ENCODE data around the gene COL6A1.

The COL6A1 gene

DNA sequence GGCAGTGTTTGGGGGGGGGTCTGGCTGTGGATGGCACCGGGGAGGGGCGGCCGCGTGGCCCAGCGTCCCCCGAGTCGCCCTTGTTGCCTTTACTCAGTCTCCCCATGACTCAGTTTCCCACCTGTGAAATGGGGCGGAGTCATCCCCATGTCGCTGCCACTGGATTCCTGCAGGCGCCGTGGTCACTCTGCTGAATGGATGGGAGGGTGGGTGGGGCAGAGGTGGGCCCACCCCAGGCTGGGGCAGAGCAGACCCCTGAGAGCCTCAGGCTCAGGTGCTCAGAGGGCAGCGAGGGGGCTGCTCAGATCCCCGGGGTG is 2.0 kb downstream of the COL6A1 start:
- DNase-seq (ENCODE audit: low spot score): no peak

- DNase-seq (ENCODE audit: low spot score): peak; percentile 48
Observed at GRCh38 chr21:45983981-45984551, 2.5 kb downstream of the COL6A1 start.

GRCh38 chr21:45984584-45985095 is 3.1 kb downstream of the COL6A1 start:
- DNase-seq (ENCODE audit: low spot score): no peak

GRCh38 chr21:45985471-45986315 is 4.1 kb downstream of the COL6A1 start:
- DNase-seq (ENCODE audit: low spot score): no peak

- no peak for DNase-seq (ENCODE audit: low spot score)
Observed at GRCh38 chr21:45986316-45987051, 4.9 kb downstream of the COL6A1 start.

- DNase-seq (ENCODE audit: low spot score): no peak
Observed at GRCh38 chr21:45987121-45987711, 5.6 kb downstream of the COL6A1 start.

DNA sequence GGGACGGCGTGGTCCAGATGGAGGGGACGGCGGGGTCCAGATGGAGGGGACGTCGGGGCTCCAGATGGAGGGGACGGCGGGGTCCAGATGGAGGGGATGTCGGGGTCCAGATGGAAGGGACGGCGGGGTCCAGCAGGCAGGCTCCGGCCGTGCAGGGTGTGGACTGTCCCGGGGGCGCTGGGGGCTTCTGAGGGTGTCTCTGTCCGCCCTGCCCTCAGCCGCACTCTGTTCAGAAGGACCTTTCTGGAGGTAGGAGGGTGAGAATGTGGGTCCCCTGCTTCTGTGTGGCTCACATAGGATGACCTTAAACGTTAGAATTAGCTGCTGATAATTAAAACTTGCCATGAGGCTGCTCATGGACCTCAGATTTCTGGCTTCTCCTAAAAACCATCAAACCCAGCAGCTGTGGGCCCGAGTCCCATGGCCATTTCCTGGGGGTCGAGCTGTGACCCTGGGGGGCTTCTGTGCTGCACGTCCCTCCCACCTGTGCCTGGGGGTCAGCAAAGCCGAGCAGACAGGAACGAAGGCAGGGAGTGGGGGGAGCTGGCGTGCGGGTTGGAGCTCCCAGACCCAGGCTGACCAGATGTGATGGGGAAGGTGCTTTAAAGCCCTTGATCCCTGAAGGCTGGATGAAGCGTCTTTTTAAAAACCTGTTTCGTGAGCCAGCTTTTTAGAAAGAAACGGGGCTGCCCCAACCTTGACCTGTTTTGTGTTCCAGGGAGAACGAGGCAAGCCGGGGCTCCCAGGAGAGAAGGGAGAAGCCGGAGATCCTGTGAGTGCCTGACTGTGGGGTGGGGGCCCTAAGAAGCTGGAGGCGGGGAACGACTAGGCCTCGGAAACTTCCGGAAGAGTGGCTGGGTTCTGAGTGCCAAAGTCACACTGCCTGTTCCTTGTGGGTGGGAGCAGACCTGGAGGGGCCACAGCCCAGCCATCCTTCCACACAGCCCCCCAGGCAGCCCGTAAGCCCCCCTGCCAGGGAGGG is 7.1 kb downstream of the COL6A1 start:
- no peak for DNase-seq (ENCODE audit: low spot score)

DNA sequence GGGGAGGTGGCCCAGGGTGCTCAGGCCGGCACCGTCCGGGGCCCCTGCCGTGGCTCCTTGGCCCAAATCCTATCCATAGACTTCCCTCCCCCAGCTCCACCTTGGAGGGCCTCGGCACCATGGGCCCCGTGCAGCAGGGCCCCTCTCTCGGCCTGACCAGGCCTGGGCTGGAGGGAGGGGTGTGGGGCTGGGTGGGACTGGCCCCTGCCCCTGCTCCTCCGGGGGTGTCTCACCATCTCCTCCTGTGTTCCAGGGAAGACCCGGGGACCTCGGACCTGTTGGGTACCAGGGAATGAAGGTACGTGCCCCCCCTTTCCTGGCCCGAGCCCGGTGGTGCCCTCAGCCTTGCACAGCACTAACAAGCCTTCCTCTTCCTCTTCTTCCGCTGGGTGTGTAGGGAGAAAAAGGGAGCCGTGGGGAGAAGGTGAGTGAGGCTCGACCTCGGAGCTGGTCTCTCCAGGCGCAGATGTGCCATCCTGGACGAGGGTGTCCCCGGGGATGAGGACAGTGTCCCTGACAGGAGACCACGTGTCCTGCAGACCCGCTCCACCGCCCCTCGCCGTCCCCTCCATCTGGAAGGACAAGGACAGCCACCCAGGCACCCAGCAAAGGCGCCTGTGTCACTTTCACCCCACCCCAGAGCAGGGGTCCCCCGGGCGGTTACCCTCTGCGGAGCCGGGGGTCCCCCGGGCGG is 7.9 kb downstream of the COL6A1 start:
- no peak for DNase-seq (ENCODE audit: low spot score)

GRCh38 chr21:45990049-45990711 is 8.6 kb downstream of the COL6A1 start:
- DNase-seq (ENCODE audit: low spot score): no peak

- no peak for DNase-seq (ENCODE audit: low spot score)
Observed at GRCh38 chr21:45990741-45991605, 9.4 kb downstream of the COL6A1 start.

GRCh38 chr21:45991606-45992300 is 10.2 kb downstream of the COL6A1 start:
- no peak for DNase-seq (ENCODE audit: low spot score)

DNA sequence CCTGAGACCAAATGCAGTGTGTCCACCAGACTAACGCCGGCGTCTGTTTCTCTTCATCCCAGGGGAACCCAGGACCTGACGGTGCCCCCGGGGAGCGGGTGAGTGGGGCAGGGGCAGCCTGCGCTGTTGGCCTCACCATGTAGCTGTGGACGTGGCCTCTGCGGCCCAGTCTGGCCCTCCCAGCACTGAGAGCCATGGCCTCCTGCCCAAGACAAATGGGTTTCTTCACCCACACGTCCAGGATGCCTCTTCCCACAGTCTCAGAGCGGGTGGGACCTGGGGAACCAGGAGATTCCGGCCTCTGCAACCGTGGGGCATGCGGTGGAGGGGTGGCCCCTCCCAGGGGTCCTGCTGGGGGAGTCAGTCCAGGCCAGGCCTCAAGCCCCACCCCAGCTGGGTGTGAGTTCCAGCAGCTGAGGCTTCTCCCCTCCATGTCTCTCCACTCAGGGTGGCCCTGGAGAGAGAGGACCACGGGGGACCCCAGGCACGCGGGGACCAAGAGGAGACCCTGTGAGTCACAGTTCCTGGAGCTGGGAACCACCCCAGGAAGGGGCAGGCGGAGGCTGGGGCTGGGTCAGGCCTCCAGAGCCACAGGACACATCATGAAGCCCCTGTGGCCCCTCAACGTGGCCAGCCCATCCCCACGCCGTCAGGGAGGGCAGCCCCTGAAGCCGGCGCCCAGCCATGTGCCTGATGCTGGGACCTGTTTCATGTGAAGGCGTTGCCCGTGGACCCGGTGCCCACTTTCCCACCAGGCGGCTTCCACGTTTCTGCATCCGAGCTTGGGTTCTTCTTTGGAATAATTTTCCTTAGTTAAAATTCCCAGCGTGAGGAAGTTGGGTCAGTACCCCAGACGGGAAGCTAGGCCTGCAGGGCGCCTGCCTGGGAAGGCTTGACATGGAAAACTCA is 11.0 kb downstream of the COL6A1 start:
- no peak for DNase-seq (ENCODE audit: low spot score)

DNA sequence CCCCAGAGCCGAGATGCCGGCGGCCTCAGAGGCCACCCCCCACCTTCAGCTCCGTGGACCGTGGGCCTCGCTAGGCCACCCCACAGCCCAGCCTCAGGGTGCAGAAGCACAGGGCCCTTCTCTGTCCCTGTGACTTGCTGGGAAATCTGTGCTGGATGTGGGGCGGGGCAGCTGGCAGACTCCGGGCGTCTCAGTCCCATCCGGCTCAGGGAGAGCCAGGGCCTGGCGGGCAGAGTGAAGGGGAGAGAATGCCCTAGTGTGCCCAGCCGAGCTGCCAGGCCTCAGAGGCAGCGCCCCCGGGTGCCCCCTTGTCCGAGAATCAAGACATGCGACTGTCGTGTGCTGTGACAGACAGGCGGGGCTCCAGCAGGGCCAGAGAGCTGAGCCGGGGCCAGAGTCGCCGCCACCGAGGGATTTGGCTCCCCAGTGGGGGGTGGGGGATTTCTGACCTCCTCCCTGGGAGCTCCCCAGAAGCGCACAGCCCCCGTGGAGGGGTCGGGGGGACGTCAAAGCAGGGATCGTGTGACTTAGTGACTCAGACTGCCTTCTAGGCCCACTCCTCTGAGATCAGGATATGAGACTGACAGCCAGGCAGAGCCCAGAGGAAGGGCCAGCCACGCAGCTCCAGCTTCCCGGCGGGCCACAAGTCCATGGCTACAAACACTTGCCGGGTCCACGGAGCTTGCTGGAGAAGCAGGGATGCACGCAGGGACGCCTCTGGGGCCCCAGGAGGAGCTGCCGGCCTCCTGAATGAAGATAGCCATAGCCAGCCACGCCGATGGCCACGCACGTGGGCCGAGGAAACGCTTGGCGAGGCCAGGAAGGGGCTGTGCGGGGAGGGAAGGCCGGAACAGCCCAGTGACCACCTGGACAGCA is 11.9 kb downstream of the COL6A1 start:
- no peak for DNase-seq (ENCODE audit: low spot score)

- no peak for DNase-seq (ENCODE audit: low spot score)
Observed at GRCh38 chr21:45994086-45994661, 12.6 kb downstream of the COL6A1 start.

DNA sequence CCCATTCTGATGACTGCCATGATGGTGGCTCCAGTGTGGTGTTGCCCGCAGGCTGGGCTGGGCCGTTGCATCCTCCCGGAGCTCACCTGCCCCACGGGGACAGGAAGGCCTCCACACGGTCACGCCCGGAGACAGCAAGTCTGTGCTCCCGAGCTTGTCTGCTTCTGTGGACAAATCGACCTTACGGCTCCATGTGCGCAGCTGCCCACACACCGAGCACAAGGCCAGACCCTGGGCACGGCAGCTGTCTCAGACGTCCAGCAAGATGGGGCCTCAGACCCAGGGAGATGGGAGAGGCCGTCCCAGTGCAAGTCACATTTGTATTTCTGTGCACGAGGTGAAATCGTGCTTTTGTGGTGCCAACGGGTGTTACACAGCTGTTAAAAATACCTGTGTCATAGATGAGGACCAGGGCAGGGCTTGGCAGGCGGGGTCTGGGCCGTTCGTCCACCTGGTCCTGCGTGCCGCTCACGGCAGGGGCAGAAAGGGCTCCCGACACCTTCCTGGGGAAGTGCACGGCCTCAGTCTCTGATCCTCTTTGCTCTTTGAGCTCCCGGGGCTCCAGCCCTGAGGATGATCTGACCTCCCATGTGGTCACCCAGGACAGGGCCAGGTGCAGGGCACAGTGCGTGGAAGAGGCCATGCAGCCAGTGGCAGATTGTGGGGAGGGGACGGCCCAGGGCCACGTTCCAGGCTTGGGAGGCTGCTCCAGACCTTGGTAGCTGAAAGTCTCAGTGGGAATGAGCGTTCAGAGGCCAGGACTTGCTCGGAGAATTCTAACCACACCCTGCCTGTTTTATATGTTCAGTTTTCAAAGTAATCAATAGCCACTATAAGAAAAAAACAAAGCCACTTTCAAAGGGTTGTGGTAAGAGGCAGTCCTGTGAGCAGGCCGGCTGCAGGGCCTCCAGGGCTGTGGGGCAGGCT is 13.5 kb downstream of the COL6A1 start:
- no peak for DNase-seq (ENCODE audit: low spot score)

All from AG08395 (cell line).